Stimulated activated CD8-positive, alpha-beta memory T cell treated with anti-CD3 and anti-CD28 coated beads, Interleukin-2, amount 100 ng/mL, for 48 hours (primary cell): Measurements from ENCODE around the gene CFAP54.
"Not testable (repeated sequence)": the region's sequence is repeated elsewhere in the genome, so short reads cannot be mapped to it uniquely, and the experiment has no call there.

Experiments used
- DNase-seq, 2 donors: peaks; one replicate each; pipeline ENCODE4 v3.0.0-alpha.2; 2020; ENCODE audit warnings: low read depth in 2 of 2

CFAP54 gene

DNA sequence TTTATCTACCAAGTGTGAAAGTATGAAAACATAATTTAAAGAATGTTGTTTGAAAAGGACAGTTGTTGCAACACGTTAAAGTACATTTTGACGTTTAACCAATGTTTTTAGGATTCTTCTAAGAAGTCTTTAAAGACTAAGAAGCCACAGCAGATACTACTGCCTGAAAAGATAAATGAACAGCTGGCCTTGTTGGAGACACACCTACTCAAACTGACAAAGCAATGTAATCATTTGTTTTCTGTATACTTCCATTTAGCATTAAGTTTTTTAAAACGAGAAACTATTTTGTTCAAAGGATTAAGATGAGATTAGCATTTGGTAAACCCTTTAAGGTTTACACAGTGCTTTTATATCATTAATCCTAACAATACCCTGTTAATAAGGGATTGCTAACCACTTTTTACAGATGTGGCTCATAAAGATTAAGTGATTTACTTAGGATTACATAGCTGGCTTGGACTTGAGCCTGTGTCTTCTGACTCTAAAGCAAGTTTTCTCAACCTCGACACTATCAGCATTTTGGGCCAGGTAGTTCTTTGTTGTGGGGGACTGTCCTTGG, 134.4 kb downstream of the CFAP54 start:
- no peak for DNase-seq

DNA sequence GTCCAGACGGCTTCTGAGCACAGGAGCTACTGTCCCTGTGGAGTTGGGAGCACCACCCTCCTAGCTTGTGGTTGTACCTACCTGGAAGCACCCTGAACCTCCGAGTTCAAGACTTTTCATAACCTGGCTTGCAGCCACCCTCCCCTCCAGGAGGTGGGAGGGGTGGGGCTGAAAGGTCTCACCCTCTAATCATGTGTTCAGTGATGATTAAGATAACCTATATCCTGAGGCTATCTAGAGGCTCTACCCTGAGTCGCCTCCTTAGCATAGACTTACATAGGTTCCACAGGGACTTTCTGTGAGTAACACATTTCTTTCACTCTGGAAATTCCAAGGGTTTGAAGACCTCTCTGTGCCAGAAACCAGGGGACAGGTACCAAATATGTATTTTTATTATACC, 146.5 kb downstream of the CFAP54 start:
- DNase-seq: no peak

- DNase-seq: no peak
Measured at GRCh38 chr12:96636895-96637294, 147.5 kb downstream of the CFAP54 start.

GRCh38 chr12:96648923-96649322, 159.5 kb downstream of the CFAP54 start:
- no peak for DNase-seq

GRCh38 chr12:96652870-96653269, 163.5 kb downstream of the CFAP54 start:
- no peak for DNase-seq

- no peak for DNase-seq
Measured at GRCh38 chr12:96658075-96658474, 168.7 kb downstream of the CFAP54 start.

- no peak for DNase-seq
Measured at GRCh38 chr12:96669786-96670185, 180.4 kb downstream of the CFAP54 start.

DNA sequence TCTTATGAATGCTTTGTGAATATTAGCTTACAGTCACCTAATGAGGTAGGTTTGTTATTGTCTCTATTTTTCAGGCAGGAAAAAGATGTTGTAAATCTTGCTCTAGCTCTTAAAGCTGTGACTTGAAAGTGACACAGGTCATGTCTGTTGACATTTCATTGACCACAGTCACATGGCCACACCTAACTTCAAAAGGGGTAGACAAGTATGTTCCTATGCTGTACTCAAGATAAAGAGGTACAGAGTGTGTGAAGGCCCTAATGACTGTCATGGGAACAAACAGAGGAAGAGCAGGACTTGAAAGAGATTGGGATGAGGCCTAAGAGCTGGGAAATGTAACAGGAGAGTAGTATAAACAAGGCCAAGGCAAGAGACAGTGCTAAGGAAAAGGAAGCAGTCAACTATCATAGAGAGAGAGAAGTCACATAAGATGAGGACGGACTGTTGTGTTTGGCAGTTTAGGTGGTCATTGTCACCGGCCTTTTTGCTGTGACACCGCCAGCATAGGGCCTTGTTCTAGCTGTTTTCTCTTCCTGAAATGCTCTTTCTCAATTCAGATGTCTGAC, 181.0 kb downstream of the CFAP54 start:
- no peak for DNase-seq

DNA sequence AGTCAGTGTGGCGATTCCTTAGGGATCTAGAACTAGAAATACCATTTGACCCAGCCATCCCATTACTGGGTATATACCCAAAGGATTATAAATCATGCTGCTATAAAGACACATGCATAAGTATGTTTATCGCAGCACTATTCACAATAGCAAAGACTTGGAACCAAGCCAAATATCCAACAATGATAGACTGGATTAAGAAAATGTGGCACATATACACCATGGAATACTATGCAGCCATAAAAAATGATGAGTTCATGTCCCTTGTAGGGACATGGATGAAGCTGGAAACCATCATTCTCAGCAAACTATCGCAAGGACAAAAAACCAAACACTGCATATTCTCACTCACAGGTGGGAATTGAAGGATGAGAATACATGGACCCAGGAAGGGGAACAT, 186.1 kb downstream of the CFAP54 start:
- not testable (repeated sequence) for DNase-seq

- DNase-seq: no peak
Measured at GRCh38 chr12:96677363-96677762, 188.0 kb downstream of the CFAP54 start.

DNA sequence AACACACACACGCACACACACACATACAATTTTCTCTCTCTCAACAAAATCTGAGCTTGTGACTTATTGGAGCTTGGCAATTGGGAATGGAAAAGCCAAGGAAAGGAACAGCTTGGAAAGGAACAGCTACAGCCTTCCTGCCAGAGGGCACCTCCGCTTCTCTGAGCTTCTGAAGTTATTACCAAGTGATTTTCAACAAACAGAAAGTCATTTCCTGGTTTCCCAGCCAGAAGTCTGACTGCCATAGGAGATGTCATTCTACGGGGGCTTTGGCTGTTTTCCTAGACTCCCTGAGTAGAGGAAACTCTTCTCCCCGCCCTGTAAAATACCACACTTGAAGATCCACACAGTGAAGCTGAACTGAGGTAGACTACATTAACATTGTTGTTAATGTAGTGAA, 198.3 kb downstream of the CFAP54 start:
- no peak for DNase-seq

- no peak for DNase-seq
Measured at GRCh38 chr12:96698521-96698920, 209.1 kb downstream of the CFAP54 start.

DNA sequence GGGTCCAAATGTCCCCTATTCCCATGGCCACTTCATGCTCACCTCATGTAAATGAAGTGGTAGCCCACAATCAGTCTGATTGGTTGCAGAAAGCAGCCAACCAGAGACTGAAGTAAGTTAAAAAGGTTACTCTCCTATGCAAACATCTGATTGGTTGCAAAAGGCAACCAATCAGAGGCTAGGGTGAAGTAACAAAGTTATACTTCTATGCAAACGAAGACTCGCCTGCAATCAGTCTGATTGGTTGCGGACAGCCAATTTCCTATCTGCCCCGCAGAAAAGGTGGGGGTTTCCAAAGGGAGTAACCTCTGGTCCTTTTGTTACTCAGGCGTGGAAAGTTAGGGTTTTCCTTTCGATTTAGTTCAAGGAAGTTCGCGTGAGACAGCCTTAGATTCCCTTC, 209.6 kb downstream of the CFAP54 start:
- no peak for DNase-seq

DNA sequence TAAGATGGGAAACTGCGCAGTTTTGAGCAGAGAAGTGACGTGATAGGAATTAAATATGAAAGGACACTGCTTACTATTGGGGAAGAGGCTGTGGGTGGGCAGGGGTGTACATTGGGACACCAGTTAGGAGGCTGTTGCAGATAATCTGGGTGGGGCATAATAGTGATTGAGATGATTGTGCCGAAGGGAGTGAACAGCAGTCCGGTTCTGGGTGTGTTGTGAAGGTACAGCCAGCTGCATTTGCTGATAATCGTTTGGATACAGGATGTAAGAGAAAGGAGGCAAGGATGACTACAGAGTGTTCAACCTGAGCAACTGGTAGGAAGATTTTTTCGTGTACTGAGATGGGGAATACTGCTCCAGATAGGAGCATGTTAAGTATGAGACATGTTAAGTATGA, 212.5 kb downstream of the CFAP54 start:
- no peak for DNase-seq

DNA sequence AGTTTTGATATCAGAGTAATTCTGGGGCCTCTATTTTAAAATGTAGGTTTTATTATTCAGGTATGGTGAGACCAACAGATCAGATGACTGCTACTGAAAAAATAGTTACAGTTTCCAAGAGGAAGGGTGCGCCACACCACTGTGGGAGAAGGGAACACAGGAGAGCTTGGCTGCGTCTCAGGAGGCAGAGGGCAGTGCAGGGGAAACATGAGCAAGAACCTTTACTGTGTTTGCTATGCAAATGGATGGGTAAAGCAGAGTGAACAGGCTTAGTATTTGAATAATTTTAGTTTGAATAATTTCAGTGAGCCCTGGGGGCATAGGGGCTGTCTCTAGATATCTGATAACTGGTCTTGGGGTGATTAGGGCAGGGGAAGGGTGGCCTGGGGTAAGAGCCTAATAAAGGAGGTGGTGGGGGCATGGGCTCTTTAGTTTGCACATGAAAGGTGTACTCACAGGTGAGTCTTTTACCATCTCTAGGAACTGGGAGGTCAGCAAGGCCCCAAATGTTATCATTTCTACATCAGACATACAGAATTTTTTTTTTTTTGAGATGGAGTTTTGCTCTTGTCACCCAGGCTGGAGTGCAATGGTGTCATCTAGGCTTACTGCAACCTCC, 220.9 kb downstream of the CFAP54 start:
- DNase-seq: no peak

- DNase-seq: no peak
Measured at GRCh38 chr12:96711364-96711763, 222.0 kb downstream of the CFAP54 start.

DNA sequence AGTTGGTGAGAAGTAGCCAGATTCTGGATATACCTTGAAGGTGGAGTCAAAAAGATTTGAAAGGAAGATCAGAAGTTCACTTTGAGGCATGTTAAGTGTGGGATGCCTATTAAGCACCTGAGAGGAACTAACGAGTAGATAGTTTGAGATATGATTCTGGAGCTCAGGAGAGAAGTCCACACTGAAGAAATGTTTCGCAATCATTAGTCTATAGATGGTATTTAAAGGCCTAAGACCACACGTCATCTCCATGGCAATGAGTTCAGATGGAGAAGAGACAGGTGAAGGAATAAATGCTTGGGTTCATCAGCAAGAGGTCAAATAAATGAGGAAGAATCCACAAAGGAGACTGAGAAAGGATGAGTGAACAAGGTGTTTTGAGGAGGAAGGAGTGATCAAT, 224.8 kb downstream of the CFAP54 start:
- no peak for DNase-seq

- DNase-seq: no peak
Measured at GRCh38 chr12:96719660-96720362, 230.4 kb downstream of the CFAP54 start.

DNA sequence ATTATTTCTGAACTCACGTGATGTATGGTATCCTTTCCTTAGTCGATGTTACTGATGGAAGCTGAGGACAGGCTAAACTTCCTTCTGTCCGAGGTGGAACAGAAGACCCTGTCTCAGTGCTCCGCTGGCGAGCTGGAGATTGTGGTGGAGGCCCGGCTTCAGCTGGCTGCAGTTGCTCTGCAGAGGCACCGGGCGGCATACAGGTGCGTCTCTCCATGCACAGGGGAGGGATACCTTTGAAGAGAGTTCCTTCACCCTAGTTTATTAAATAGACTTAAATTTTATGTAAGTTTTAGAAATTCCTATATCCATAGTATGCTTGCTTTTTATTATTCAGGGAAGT, 231.0 kb downstream of the CFAP54 start:
- DNase-seq: no peak

DNA sequence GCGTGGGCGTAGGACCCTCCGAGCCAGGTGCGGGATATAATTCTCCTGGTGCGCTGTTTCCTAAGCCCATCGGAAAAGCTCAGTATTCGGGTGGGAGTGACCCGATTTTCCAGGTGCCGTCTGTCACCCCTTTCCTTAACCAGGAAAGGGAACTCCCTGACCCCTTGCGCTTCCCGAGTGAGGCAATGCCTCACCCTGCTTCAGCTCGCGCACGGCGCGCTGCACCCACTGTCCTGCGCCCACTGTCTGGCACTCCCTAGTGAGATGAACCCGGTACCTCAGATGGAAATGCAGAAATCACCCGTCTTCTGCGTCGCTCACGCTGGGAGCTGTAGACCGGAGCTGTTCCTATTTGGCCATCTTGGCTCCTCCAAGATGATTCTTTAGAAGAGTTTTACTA, 240.1 kb downstream of the CFAP54 start:
- not testable (repeated sequence) for DNase-seq

- DNase-seq: no peak
Measured at GRCh38 chr12:96729886-96730285, 240.5 kb downstream of the CFAP54 start.

- DNase-seq: no peak
Measured at GRCh38 chr12:96743606-96744005, 254.2 kb downstream of the CFAP54 start.

DNA sequence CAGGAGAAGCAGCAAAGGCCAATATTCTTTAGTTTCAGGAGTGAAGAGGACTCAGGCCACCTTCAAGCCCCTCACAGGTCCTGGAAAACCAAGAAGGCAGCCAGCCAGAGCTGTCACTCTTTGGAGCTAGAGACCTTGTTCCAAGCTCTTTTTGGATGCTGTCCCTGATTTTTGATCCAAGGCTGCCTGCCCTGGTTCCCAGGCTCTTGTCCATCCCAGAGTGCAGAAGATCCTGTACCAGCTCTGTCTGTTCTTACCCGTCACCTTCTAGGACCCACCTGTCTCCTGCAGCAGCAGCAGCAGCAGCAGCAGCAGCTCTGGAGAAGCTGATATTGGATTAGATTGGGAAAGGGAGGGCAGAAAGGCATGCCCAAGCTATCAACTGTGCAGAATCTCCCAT, 260.6 kb downstream of the CFAP54 start:
- no peak for DNase-seq
